HG03432 (cell line): ENCODE measurements around the gene COMMD3.

Experiments
- ATAC-seq: cut with Tn5 transposase; IDR thresholded peaks from one replicate; pipeline ENCODE4 v1.9.1; 2021; ENCODE audit warnings: mild to moderate bottlenecking, moderate library complexity; ENCODE audit not compliant: unreplicated experiment

Gene COMMD3

GRCh38 chr10:22365644-22366434 lies 49.7 kb downstream of the COMMD3 start:
- no peak for ATAC-seq

DNA sequence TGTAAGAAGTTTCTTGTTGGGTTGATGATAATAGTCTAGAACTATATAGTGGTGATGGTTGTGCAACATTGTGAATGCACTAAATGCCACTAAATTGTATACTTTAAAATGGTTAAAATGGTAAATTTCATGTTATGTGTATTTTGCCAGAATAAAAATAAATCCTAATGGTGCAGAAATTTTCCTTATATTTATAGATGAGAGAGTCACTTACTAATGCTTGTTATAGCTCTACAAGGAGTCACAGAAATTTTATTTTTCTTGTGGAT lies 50.2 kb downstream of the COMMD3 start:
- ATAC-seq = no peak

GRCh38 chr10:22366771-22367170 lies 50.6 kb downstream of the COMMD3 start:
- ATAC-seq = no peak

GRCh38 chr10:22367471-22367870 lies 51.3 kb downstream of the COMMD3 start:
- ATAC-seq = no peak

DNA sequence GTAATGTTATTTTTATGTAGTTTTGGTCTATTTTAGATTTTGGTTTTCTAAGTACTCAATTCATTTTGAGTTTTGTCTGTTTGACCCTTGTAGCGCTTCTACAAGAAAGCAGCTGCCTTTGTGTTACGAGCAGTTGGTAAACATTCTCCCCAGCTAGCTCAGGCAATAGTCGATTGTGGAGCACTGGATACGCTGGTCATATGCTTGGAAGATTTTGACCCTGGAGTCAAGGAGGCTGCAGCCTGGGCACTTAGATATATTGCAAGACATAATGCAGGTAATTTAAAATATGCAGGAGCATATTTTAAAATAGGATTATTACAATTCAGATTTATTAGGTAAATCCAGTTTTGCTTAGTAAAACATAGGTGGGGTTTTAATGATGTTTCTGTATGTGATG lies 52.2 kb downstream of the COMMD3 start:
- no peak for ATAC-seq

DNA sequence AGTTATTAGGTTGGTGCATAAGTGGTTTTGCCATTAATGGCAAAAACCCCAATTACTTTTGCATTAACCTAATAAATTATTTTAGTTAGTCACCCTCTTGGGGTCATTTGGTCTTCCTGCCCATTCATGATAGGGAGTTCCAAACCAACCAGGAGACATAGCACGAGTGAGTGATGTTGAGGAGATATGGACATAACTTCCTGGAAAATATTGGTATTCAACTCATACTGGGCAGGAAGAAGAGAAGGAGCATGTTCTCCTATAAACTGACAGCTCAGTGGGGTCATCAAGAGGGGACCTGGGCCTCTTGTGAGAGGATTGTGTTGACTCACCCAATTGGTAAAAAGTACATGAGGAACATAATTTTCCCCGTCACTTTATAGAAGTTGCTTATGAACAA lies 52.8 kb downstream of the COMMD3 start:
- ATAC-seq = no peak

DNA sequence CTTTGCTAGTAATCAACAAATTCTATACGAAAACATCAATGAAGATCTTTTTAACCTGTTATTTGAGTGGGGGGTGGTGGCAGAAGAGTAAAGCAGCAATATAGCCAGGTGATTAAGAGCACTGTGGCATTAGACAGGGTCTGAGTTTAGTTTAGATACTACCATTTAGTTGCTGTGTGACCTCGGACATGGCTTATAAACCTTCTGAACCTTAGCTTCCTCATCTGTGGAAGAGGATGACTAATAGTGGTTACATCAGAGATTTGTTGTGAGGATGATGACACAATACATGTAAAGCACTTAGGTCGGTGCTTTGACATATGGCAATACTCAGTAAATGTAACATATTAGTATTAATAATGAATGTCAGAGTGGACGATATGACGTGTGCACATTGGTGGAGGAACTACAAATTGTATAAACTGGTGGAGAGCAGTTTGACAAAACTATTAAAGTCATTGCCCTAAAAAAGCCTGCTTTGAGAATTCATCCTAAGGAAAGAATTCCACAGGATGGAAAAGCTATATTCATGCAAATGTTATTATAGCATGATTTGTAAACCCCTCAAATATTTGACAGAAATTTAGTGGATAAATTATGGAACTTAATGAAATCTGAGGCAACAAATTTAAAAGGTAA lies 53.4 kb downstream of the COMMD3 start:
- ATAC-seq = peak; percentile 54
